Measurements from ENCODE around the gene GARS1.

- TF ChIP-seq, protein P1, sequence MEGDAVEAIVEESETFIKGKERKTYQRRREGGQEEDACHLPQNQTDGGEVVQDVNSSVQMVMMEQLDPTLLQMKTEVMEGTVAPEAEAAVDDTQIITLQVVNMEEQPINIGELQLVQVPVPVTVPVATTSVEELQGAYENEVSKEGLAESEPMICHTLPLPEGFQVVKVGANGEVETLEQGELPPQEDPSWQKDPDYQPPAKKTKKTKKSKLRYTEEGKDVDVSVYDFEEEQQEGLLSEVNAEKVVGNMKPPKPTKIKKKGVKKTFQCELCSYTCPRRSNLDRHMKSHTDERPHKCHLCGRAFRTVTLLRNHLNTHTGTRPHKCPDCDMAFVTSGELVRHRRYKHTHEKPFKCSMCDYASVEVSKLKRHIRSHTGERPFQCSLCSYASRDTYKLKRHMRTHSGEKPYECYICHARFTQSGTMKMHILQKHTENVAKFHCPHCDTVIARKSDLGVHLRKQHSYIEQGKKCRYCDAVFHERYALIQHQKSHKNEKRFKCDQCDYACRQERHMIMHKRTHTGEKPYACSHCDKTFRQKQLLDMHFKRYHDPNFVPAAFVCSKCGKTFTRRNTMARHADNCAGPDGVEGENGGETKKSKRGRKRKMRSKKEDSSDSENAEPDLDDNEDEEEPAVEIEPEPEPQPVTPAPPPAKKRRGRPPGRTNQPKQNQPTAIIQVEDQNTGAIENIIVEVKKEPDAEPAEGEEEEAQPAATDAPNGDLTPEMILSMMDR (IDR thresholded peaks at IDR 0.05; ENCODE audit: insufficient read depth, low read length) = no peak
- no peak for TF ChIP-seq REST (IDR thresholded peaks at IDR 0.05; ENCODE audit: insufficient replicate concordance, low read depth)
Measured at GRCh38 chr7:30652132-30652531, 57.5 kb downstream of the GARS1 start.

All from HL-60 (cell line).